NCI-H345 (cell line): ENCODE measurements around the gene PTGR3.

Source experiments
- DNase-seq: peaks from one replicate; lab custom pipeline; 2025; lab: John Stamatoyannopoulos, UW

Gene PTGR3

GRCh38 chr18:75214766-75215510, 6.0 kb upstream of the PTGR3 start:
- DNase-seq = no peak

- DNase-seq = no peak
Observed at GRCh38 chr18:75214332-75214690, 5.4 kb upstream of the PTGR3 start.

GRCh38 chr18:75213611-75214331, 4.8 kb upstream of the PTGR3 start:
- DNase-seq = peak; percentile 13

- DNase-seq = no peak
Observed at GRCh38 chr18:75212751-75213090, 3.8 kb upstream of the PTGR3 start.

- DNase-seq = peak; percentile 26
Observed at GRCh38 chr18:75211953-75212750, 3.2 kb upstream of the PTGR3 start.

GRCh38 chr18:75211626-75211952, 2.6 kb upstream of the PTGR3 start:
- DNase-seq = peak; percentile 29

GRCh38 chr18:75211002-75211621, 2.2 kb upstream of the PTGR3 start:
- peak; percentile 38 for DNase-seq

GRCh38 chr18:75210274-75211001, 1.5 kb upstream of the PTGR3 start, which contains the start of gene TSHZ1:
Gene TSHZ1, plus strand, starts transcription at chr18:75210797. Its CDS starts 1,080 bp downstream, at chr18:75211877.
- DNase-seq = peak; percentile 92

- no peak for DNase-seq
Observed at GRCh38 chr18:75209951-75210258, 966 bp upstream of the PTGR3 start.

GRCh38 chr18:75208836-75209128, 157 bp downstream of the PTGR3 start:
- no peak for DNase-seq

GRCh38 chr18:75208155-75208835, 644 bp downstream of the PTGR3 start:
- peak; percentile 61 for DNase-seq

- peak; percentile 46 for DNase-seq
Observed at GRCh38 chr18:75207310-75208154, 1.4 kb downstream of the PTGR3 start.

GRCh38 chr18:75206452-75207309, 2.3 kb downstream of the PTGR3 start:
- no peak for DNase-seq

GRCh38 chr18:75205514-75206132, 3.3 kb downstream of the PTGR3 start:
- DNase-seq = no peak

GRCh38 chr18:75204732-75205513, 4.0 kb downstream of the PTGR3 start:
- no peak for DNase-seq

GRCh38 chr18:75204269-75204731, 4.6 kb downstream of the PTGR3 start:
- DNase-seq = no peak

GRCh38 chr18:75203416-75204268, 5.3 kb downstream of the PTGR3 start:
- no peak for DNase-seq
